Tibial nerve (tissue), 4 donors: Measurements from ENCODE around the gene SLIT1. TPM values are rescaled to one million over a fixed set of nuclear protein-coding genes. Genes with fewer than 3 reads are reported as not detected.

Experiments
- DNase-seq, 2 donors: peaks; one replicate each; pipeline ENCODE4 v3.0.0-alpha.2; 2019; ENCODE audit warnings: low spot score in 2 of 2
- H3K27ac ChIP-seq, 4 donors: fragments of 200-600 bp; sonication (generic) in 3 of 4; one replicate each; pipeline ENCODE4 v1.5.1; 2017 to 2019; ENCODE audit warnings: mild to moderate bottlenecking in 1 of 4
- H3K27me3 ChIP-seq, 2 donors: fragments of 200-600 bp; sonication (generic) in 1 of 2; one replicate each; pipeline versions ENCODE4 v1.5.1 to v1.6.0; 2017 to 2019
- H3K36me3 ChIP-seq, 3 donors: fragments of 200-600 bp; sonication (generic); one replicate each; pipeline ENCODE4 v1.5.1; 2018 to 2019
- H3K4me1 ChIP-seq, 4 donors: fragments of 200-600 bp; sonication (generic) in 3 of 4; one replicate each; pipeline ENCODE4 v1.5.1; 2017 to 2019
- H3K4me3 ChIP-seq, 4 donors: fragments of 200-600 bp; sonication (generic) in 3 of 4; one replicate each; pipeline ENCODE4 v1.5.1; 2017 to 2019; ENCODE audit warnings: mild to moderate bottlenecking in 1 of 4, moderate library complexity in 1 of 4
- H3K9me3 ChIP-seq, 4 donors: fragments of 200-600 bp; sonication (generic) in 3 of 4; one replicate each; pipeline ENCODE4 v1.5.1; 2017 to 2019
- CTCF ChIP-seq, 5 experiments: fragments of 200-600 bp in 3 of 5; fragments of 450-650 bp in 2 of 5; sonication (generic) in 3 of 5; IDR thresholded peaks; one replicate each; pipeline ENCODE4 v1.5.1; 2016 to 2019; ENCODE audit warnings: antibody characterized with exemption in 5 of 5, mild to moderate bottlenecking in 3 of 5, moderate library complexity in 2 of 5
- EP300 ChIP-seq, 2 donors: sonication (generic); formaldehyde crosslinking; IDR thresholded peaks; one replicate each; pipeline ENCODE4 v1.6.1; 2017; ENCODE audit warnings: antibody characterized with exemption in 2 of 2, mild to moderate bottlenecking in 1 of 2
- POLR2A ChIP-seq, 2 donors: fragments of 450-650 bp; IDR thresholded peaks; one replicate each; pipeline ENCODE4 v1.6.1; 2017; ENCODE audit warnings: antibody characterized with exemption in 2 of 2, mild to moderate bottlenecking in 2 of 2, moderate library complexity in 2 of 2
- WGBS, 2 donors: methylation state at CpG; one replicate each; pipeline ENCODE4 v1.1.5; 2018; 5-methylcytosine and 5-hydroxymethylcytosine counted together
- total RNA-seq, 4 donors: library from RNA; depleted of rRNA; stranded (reverse); fragments of >200 nt; gene quantifications; one replicate each; pipeline ENCODE4 v1.1.0, GENCODE V29; 2016

Gene SLIT1
- total RNA-seq, 4 donors from 2014 or later, result 0.78 to 3.1 (median 1.3) TPM

- H3K27me3 ChIP-seq, result no peaks in the 10 kb centered on the region
- WGBS, 2 donors, result 91 to 92% methylated on average over 11 of the region's 11 CpGs
- H3K4me3 ChIP-seq, result no peak overlapping the region
- H3K9me3 ChIP-seq, result no peaks in the 10 kb centered on the region
- no peaks in the 10 kb centered on the region for H3K36me3 ChIP-seq
- no peak overlapping the region for H3K27ac ChIP-seq
- H3K4me1 ChIP-seq, result no peaks in the 10 kb centered on the region
- no peak for TF ChIP-seq EP300 (IDR thresholded peaks at IDR 0.05)
- no peak for TF ChIP-seq POLR2A (IDR thresholded peaks at IDR 0.05)
- no peak for TF ChIP-seq CTCF (IDR thresholded peaks at IDR 0.05)
- DNase-seq, result no peak
Measured at GRCh38 chr10:97031459-97031858, 154.3 kb downstream of the SLIT1 start.

GRCh38 chr10:97030894-97031293 is 154.9 kb downstream of the SLIT1 start:
- H3K4me3 ChIP-seq, result no peak overlapping the region
- no peaks in the 10 kb centered on the region for H3K4me1 ChIP-seq
- no peak for DNase-seq
- H3K27me3 ChIP-seq, result no peaks in the 10 kb centered on the region
- H3K9me3 ChIP-seq, result no peaks in the 10 kb centered on the region
- WGBS, 2 donors, result 49 to 56% methylated on average over 6 of the region's 6 CpGs
- no peak overlapping the region for H3K27ac ChIP-seq
- H3K36me3 ChIP-seq, result no peaks in the 10 kb centered on the region
- TF ChIP-seq EP300 (IDR thresholded peaks at IDR 0.05) (no peak), CTCF (IDR thresholded peaks at IDR 0.05) (no peak), POLR2A (IDR thresholded peaks at IDR 0.05) (no peak)

GRCh38 chr10:97029271-97029670 is 156.5 kb downstream of the SLIT1 start:
- H3K27ac ChIP-seq, result no peak overlapping the region
- H3K27me3 ChIP-seq, result no peaks in the 10 kb centered on the region
- TF ChIP-seq POLR2A (IDR thresholded peaks at IDR 0.05), result no peak
- no peak for TF ChIP-seq EP300 (IDR thresholded peaks at IDR 0.05)
- no peak for TF ChIP-seq CTCF (IDR thresholded peaks at IDR 0.05)
- no peak for DNase-seq
- no peak overlapping the region for H3K4me3 ChIP-seq
- no peaks in the 10 kb centered on the region for H3K36me3 ChIP-seq
- peaks cover 0 to 11% (median under 1%) of the 10 kb centered on the region in 4 donors for H3K4me1 ChIP-seq
- 80 to 83% methylated on average over 3 of the region's 3 CpGs for WGBS, 2 donors
- no peaks in the 10 kb centered on the region for H3K9me3 ChIP-seq

- H3K4me3 ChIP-seq, result no peak overlapping the region
- H3K27me3 ChIP-seq, result no peaks in the 10 kb centered on the region
- H3K36me3 ChIP-seq, result no peaks in the 10 kb centered on the region
- H3K9me3 ChIP-seq, result no peaks in the 10 kb centered on the region
- WGBS, 2 donors, result 88 to 97% methylated on average over 3 of the region's 3 CpGs
- DNase-seq, result no peak
- H3K4me1 ChIP-seq, result peaks cover 0 to 16% (median 4%) of the 10 kb centered on the region in 4 donors
- H3K27ac ChIP-seq, result no peak overlapping the region
- TF ChIP-seq POLR2A (IDR thresholded peaks at IDR 0.05) (no peak), EP300 (IDR thresholded peaks at IDR 0.05) (no peak), CTCF (IDR thresholded peaks at IDR 0.05) (no peak)
Measured at GRCh38 chr10:97028832-97029178, 157.0 kb downstream of the SLIT1 start.

GRCh38 chr10:97028126-97028831 is 157.5 kb downstream of the SLIT1 start:
- Histone ChIP-seq H3K27me3 (no peaks in the 10 kb centered on the region), H3K36me3 (no peaks in the 10 kb centered on the region), H3K4me3 (no peak overlapping the region), H3K4me1 (peaks cover 0 to 20% (median 7%) of the 10 kb centered on the region in 4 donors), H3K27ac (no peak overlapping the region), H3K9me3 (no peaks in the 10 kb centered on the region)
- no peak for DNase-seq
- WGBS, 2 donors, result 83 to 92% methylated on average over 2 of the region's 2 CpGs
- TF ChIP-seq CTCF (IDR thresholded peaks at IDR 0.05) (no peak), EP300 (IDR thresholded peaks at IDR 0.05) (no peak), POLR2A (IDR thresholded peaks at IDR 0.05) (no peak)
